H9 (cell line): ENCODE results near the gene SLC47A2. TPM values are rescaled to one million over a fixed set of nuclear protein-coding genes. Genes with fewer than 3 reads are reported as not detected.

Experiments
- DNase-seq: peaks from one replicate; pipeline ENCODE4 v3.0.0-alpha.2; 2017
- H2AFZ ChIP-seq: one replicate; pipeline ENCODE4 v1.6.1; 2013; ENCODE audit warnings: mild to moderate bottlenecking, low read length, control low read depth, moderate library complexity
- H2AK5ac ChIP-seq: 2 replicates; pipeline ENCODE4 v1.6.1; 2013; ENCODE audit warnings: low read length, control low read depth, mixed read lengths; ENCODE audit not compliant: insufficient read length
- H2BK120ac ChIP-seq: one replicate; pipeline ENCODE4 v1.6.1; 2013; ENCODE audit warnings: low read depth, mild to moderate bottlenecking, low read length, control low read depth, inconsistent platforms; ENCODE audit not compliant: poor library complexity, severe bottlenecking
- H2BK12ac ChIP-seq: 2 replicates; pipeline ENCODE4 v1.6.1; 2013; ENCODE audit warnings: low read length, control low read depth, mixed read lengths, low read depth; ENCODE audit not compliant: insufficient read length
- H2BK15ac ChIP-seq: 2 replicates; pipeline ENCODE4 v1.6.1; 2013; ENCODE audit warnings: low read depth, low read length, control low read depth
- H2BK20ac ChIP-seq: one replicate; pipeline ENCODE4 v1.6.1; 2013; ENCODE audit warnings: low read depth, mild to moderate bottlenecking, low read length, control low read depth, inconsistent platforms; ENCODE audit not compliant: poor library complexity, severe bottlenecking
- H2BK5ac ChIP-seq: 2 replicates; pipeline ENCODE4 v1.6.1; 2013; ENCODE audit warnings: low read length, control low read depth, mixed read lengths; ENCODE audit not compliant: insufficient read length
- H3K14ac ChIP-seq: 2 replicates; pipeline ENCODE4 v1.6.1; 2013; ENCODE audit warnings: low read length, control low read depth; ENCODE audit not compliant: insufficient read depth
- H3K18ac ChIP-seq: 2 replicates; pipeline ENCODE4 v1.6.1; 2013; ENCODE audit warnings: low read depth, mild to moderate bottlenecking, mixed read lengths, low read length, control low read depth; ENCODE audit not compliant: insufficient read length
- H3K23ac ChIP-seq: 2 replicates; pipeline ENCODE4 v1.6.1; 2013; ENCODE audit warnings: low read length, control low read depth, mixed read lengths, low read depth; ENCODE audit not compliant: insufficient read length
- H3K23me2 ChIP-seq: 2 replicates; pipeline ENCODE4 v1.6.1; 2013; ENCODE audit warnings: low read depth, mild to moderate bottlenecking, mixed read lengths, low read length, control low read depth; ENCODE audit not compliant: insufficient read length, poor library complexity, severe bottlenecking
- H3K27ac ChIP-seq: 2 replicates; pipeline ENCODE4 v1.5.1; 2013; ENCODE audit warnings: low read length, control low read depth, mixed read lengths, low read depth; ENCODE audit not compliant: insufficient read length
- H3K27me3 ChIP-seq: 2 replicates; pipeline ENCODE4 v1.6.1; 2013; ENCODE audit warnings: low read length, control low read depth, inconsistent platforms; ENCODE audit not compliant: insufficient read depth
- H3K4ac ChIP-seq: 2 replicates; pipeline ENCODE4 v1.6.1; 2013; ENCODE audit warnings: low read depth, mild to moderate bottlenecking, control low read depth, inconsistent platforms, low read length, moderate library complexity
- H3K4me1 ChIP-seq: 2 replicates; pipeline ENCODE4 v1.6.1; 2013; ENCODE audit warnings: low read length, control low read depth, inconsistent platforms; ENCODE audit not compliant: insufficient read depth
- H3K4me2 ChIP-seq: 2 replicates; pipeline ENCODE4 v1.6.1; 2013; ENCODE audit warnings: low read length, control low read depth, mixed read lengths; ENCODE audit not compliant: insufficient read length, insufficient read depth
- H3K56ac ChIP-seq: 2 replicates; pipeline ENCODE4 v1.6.1; 2013; ENCODE audit warnings: low read depth, mild to moderate bottlenecking, mixed read lengths, low read length, control low read depth; ENCODE audit not compliant: insufficient read length
- H3K79me1 ChIP-seq: 2 replicates; pipeline ENCODE4 v1.6.1; 2013; ENCODE audit warnings: low read depth, mild to moderate bottlenecking, moderate library complexity, low read length, control low read depth, inconsistent platforms; ENCODE audit not compliant: insufficient read depth, poor library complexity, severe bottlenecking
- H3K79me2 ChIP-seq: 2 replicates; pipeline ENCODE4 v1.6.1; 2013; ENCODE audit warnings: low read length, control low read depth, inconsistent platforms; ENCODE audit not compliant: insufficient read depth
- H3K9ac ChIP-seq: 2 replicates; pipeline ENCODE4 v1.6.1; 2013; ENCODE audit warnings: low read length, control low read depth, mixed read lengths; ENCODE audit not compliant: insufficient read length; ENCODE audit errors: extremely low read depth
- H3K9me3 ChIP-seq: one replicate; pipeline ENCODE4 v1.6.1; 2013; ENCODE audit warnings: low read depth, low read length, inconsistent platforms; ENCODE audit not compliant: control insufficient read depth
- H3T11ph ChIP-seq: one replicate; pipeline ENCODE4 v1.6.1; 2013; ENCODE audit warnings: mild to moderate bottlenecking, low read length, control low read depth, inconsistent platforms
- H4K20me1 ChIP-seq: one replicate; pipeline ENCODE4 v1.6.1; 2013; ENCODE audit not compliant: control insufficient read depth, insufficient read length, insufficient read depth
- H4K5ac ChIP-seq: 2 replicates; pipeline ENCODE4 v1.6.1; 2013; ENCODE audit warnings: low read depth, mild to moderate bottlenecking, mixed read lengths, low read length, control low read depth; ENCODE audit not compliant: insufficient read length
- H4K8ac ChIP-seq: replicated peaks from 2 replicates; pipeline ENCODE4 v1.6.1; 2013; ENCODE audit warnings: low read length, control low read depth, mixed read lengths, low read depth; ENCODE audit not compliant: insufficient read length
- H4K91ac ChIP-seq: 2 replicates; pipeline ENCODE4 v1.6.1; 2013; ENCODE audit warnings: low read depth, mild to moderate bottlenecking, moderate library complexity, mixed read lengths, low read length, control low read depth; ENCODE audit not compliant: insufficient read length
- H3K27ac Mint-ChIP-seq, 3 experiments: 2 replicates in 2 of 3; 3 replicates in 1 of 3; pipeline ENCODE4 v1.8.0; 2020 to 2021; ENCODE audit warnings: mixed read lengths in 3 of 3, mild to moderate bottlenecking in 1 of 3, moderate library complexity in 1 of 3
- H3K27me3 Mint-ChIP-seq: 2 replicates; pipeline ENCODE4 v1.8.0; 2021; ENCODE audit warnings: low read depth, mild to moderate bottlenecking, moderate library complexity, mixed read lengths
- H3K36me3 Mint-ChIP-seq, 3 experiments: 2 replicates in 2 of 3; 3 replicates in 1 of 3; pipeline ENCODE4 v1.8.0; 2020 to 2021; ENCODE audit warnings: low read depth in 3 of 3, mixed read lengths in 3 of 3; ENCODE audit not compliant: insufficient read depth in 1 of 3
- H3K4me1 Mint-ChIP-seq, 2 experiments: 2 replicates each; pipeline ENCODE4 v1.8.0; 2020; ENCODE audit warnings: mixed read lengths in 2 of 2
- H3K4me3 Mint-ChIP-seq, 2 experiments: 2 replicates in 1 of 2; 3 replicates in 1 of 2; pipeline ENCODE4 v1.8.0; 2020 to 2021; ENCODE audit warnings: mild to moderate bottlenecking in 2 of 2, mixed read lengths in 2 of 2, moderate library complexity in 1 of 2
- H3K9me3 Mint-ChIP-seq, 2 experiments: 2 replicates in 1 of 2; 3 replicates in 1 of 2; pipeline ENCODE4 v1.8.0; 2020; ENCODE audit warnings: mild to moderate bottlenecking in 2 of 2, mixed read lengths in 2 of 2, moderate library complexity in 1 of 2
- CTCF ChIP-seq: fragments of 200-600 bp; sonication (generic); conservative IDR thresholded peaks from 3 replicates; pipeline ENCODE4 v1.8.0; 2021; ENCODE audit warnings: antibody characterized with exemption, mild to moderate bottlenecking
- WGBS: extraction: QIAGEN DNeasy Blood & Tissue Kit; methylation state at CpG from one replicate; pipeline ENCODE4 v1.1.7; 2013; ENCODE audit warnings: missing lambda C conversion rate, low lambda C conversion rate, mixed read lengths; ENCODE audit not compliant: insufficient read length; ENCODE audit errors: extremely low coverage; 5-methylcytosine and 5-hydroxymethylcytosine counted together
- total RNA-seq: library from RNA; stranded (reverse); gene quantifications from 2 replicates; pipeline ENCODE4 v1.2.1, GENCODE V29; 2021

The SLC47A2 gene
- total RNA-seq, 1 experiment from 2014 or later = not detected

GRCh38 chr17:19654342-19654886, 62.0 kb downstream of the SLC47A2 start:
- no peak overlapping the region for H4K8ac ChIP-seq
- no peak overlapping the region for H2BK120ac ChIP-seq
- H2AFZ ChIP-seq = no peak overlapping the region
- H3K4me1 ChIP-seq = no peaks in the 10 kb centered on the region
- H3K79me1 ChIP-seq = peaks cover 7% of the 10 kb centered on the region
- no peak overlapping the region for H3K9ac ChIP-seq
- no peak for TF ChIP-seq CTCF
- H4K91ac ChIP-seq = no peak overlapping the region
- no peak overlapping the region for H3K4me2 ChIP-seq
- no peak overlapping the region for H3K27ac ChIP-seq
- no peak for DNase-seq
- no peak overlapping the region for H3K14ac ChIP-seq
- H4K20me1 ChIP-seq = peaks cover 2% of the 10 kb centered on the region
- H2BK5ac ChIP-seq = no peak overlapping the region
- Mint-ChIP-seq H3K27me3 (no peaks in the 10 kb centered on the region), H3K27ac (no peak overlapping the region), H3K36me3 (peaks cover 52 to 73% (median 61%) of the 10 kb centered on the region in 3 experiments), H3K9me3 (peaks cover 19 to 22% of the 10 kb centered on the region in 2 experiments), H3K4me1 (peaks cover 9 to 17% of the 10 kb centered on the region in 2 experiments), H3K4me3 (no peak overlapping the region)
- H2BK15ac ChIP-seq = no peak overlapping the region
- H3K23ac ChIP-seq = no peak overlapping the region
- peaks cover 11% of the 10 kb centered on the region for H3K9me3 ChIP-seq
- no peak overlapping the region for H3T11ph ChIP-seq
- H3K79me2 ChIP-seq = peaks cover 15% of the 10 kb centered on the region; the same call in 1 of the 2 replicates
- WGBS = no CpG with 5 or more reads among the region's 30 CpGs
- no peak overlapping the region for H4K5ac ChIP-seq
- H2AK5ac ChIP-seq = no peak overlapping the region
- no peaks in the 10 kb centered on the region for H3K27me3 ChIP-seq
- H3K56ac ChIP-seq = no peak overlapping the region
- no peak overlapping the region for H2BK12ac ChIP-seq
- no peaks in the 10 kb centered on the region for H3K23me2 ChIP-seq
- no peak overlapping the region for H3K18ac ChIP-seq
- no peak overlapping the region for H3K4ac ChIP-seq
- H2BK20ac ChIP-seq = no peak overlapping the region
